Measurements from ENCODE around the gene PPP2R5A. TPM values are rescaled to one million over a fixed set of nuclear protein-coding genes. Genes with fewer than 3 reads are reported as not detected.

PPP2R5A gene
- total RNA-seq, 2 experiments from 2014 or later: 28.0 to 36.0 TPM

- ChIA-PET POLR2A (interaction anchor here (0.6 to 0.7 kb wide), 5 partner anchors 40 to 437 kb away, joined by 3 to 5 read pairs (median 4); no protein-coding TSS in a partner anchor), CTCF (ENCODE audit: unreplicated experiment) (no interaction called here)
- Histone ChIP-seq H3K9me2 (ENCODE audit: insufficient read depth, low read length) (no peaks in the 10 kb centered on the region), H3K27ac (ENCODE audit: low read depth, low read length, poor library complexity, severe bottlenecking) (no peak overlapping the region), H2AFZ (ENCODE audit: low read length) (no peak overlapping the region), H3K4me1 (ENCODE audit: insufficient read depth, low read length, poor library complexity, severe bottlenecking) (no peaks in the 10 kb centered on the region), H4K20me1 (ENCODE audit: insufficient read depth, low read length) (no peaks in the 10 kb centered on the region), H3K9me3 (ENCODE audit: low read length) (peaks cover 26% of the 10 kb centered on the region), H3K4me2 (ENCODE audit: low read length) (no peak overlapping the region), H3K79me2 (ENCODE audit: insufficient read depth, low read depth, low read length) (no peaks in the 10 kb centered on the region), H3K36me3 (ENCODE audit: insufficient read depth, low read length) (peaks cover 56% of the 10 kb centered on the region), H3K4me3 (ENCODE audit: low read depth, low read length, poor library complexity, severe bottlenecking) (no peak overlapping the region)
- intact Hi-C loops (cut with micrococcal nuclease; ENCODE audit: unreplicated experiment): no loop called here
- TF ChIP-seq EZH2phosphoT487 (IDR thresholded peaks at IDR 0.05; ENCODE audit: borderline replicate concordance, low read depth, low read length): no peak
- TF ChIP-seq CTCF (conservative IDR thresholded peaks at IDR 0.05; ENCODE audit: low read length): no peak
- peak; percentile 17 for DNase-seq (ENCODE audit: low spot score)
- no TSS peak for BruUV-seq (replicated peaks)
Measured at GRCh38 chr1:212396638-212397037, 111.4 kb downstream of the PPP2R5A start.

GRCh38 chr1:212397171-212397570, 112.0 kb downstream of the PPP2R5A start:
- Histone ChIP-seq H3K36me3 (ENCODE audit: insufficient read depth, low read length) (peaks cover 60% of the 10 kb centered on the region), H3K4me2 (ENCODE audit: low read length) (no peak overlapping the region), H3K4me1 (ENCODE audit: insufficient read depth, low read length, poor library complexity, severe bottlenecking) (no peaks in the 10 kb centered on the region), H3K9me2 (ENCODE audit: insufficient read depth, low read length) (no peaks in the 10 kb centered on the region), H3K4me3 (ENCODE audit: low read depth, low read length, poor library complexity, severe bottlenecking) (no peak overlapping the region), H4K20me1 (ENCODE audit: insufficient read depth, low read length) (no peaks in the 10 kb centered on the region), H3K79me2 (ENCODE audit: insufficient read depth, low read depth, low read length) (no peaks in the 10 kb centered on the region), H2AFZ (ENCODE audit: low read length) (no peak overlapping the region), H3K9me3 (ENCODE audit: low read length) (peaks cover 26% of the 10 kb centered on the region), H3K27ac (ENCODE audit: low read depth, low read length, poor library complexity, severe bottlenecking) (no peak overlapping the region)
- no TSS peak for BruUV-seq (replicated peaks)
- DNase-seq (ENCODE audit: low spot score): no peak
- ChIA-PET CTCF (ENCODE audit: unreplicated experiment) (no interaction called here), POLR2A (no interaction called here)
- no peak for TF ChIP-seq EZH2phosphoT487 (IDR thresholded peaks at IDR 0.05; ENCODE audit: borderline replicate concordance, low read depth, low read length)
- TF ChIP-seq CTCF (conservative IDR thresholded peaks at IDR 0.05; ENCODE audit: low read length): no peak
- intact Hi-C loops (cut with micrococcal nuclease; ENCODE audit: unreplicated experiment): no loop called here

- H2AFZ ChIP-seq (ENCODE audit: low read length): no peak overlapping the region
- H3K9me3 ChIP-seq (ENCODE audit: low read length): peaks cover 26% of the 10 kb centered on the region
- no peaks in the 10 kb centered on the region for H3K79me2 ChIP-seq (ENCODE audit: insufficient read depth, low read depth, low read length)
- H3K4me2 ChIP-seq (ENCODE audit: low read length): no peak overlapping the region
- no peak for DNase-seq (ENCODE audit: low spot score)
- H3K27ac ChIP-seq (ENCODE audit: low read depth, low read length, poor library complexity, severe bottlenecking): no peak overlapping the region
- peaks cover 88% of the 10 kb centered on the region for H3K36me3 ChIP-seq (ENCODE audit: insufficient read depth, low read length)
- H3K9me2 ChIP-seq (ENCODE audit: insufficient read depth, low read length): no peaks in the 10 kb centered on the region
- no peak overlapping the region for H3K4me3 ChIP-seq (ENCODE audit: low read depth, low read length, poor library complexity, severe bottlenecking)
- BruUV-seq (replicated peaks): no TSS peak
- POLR2A ChIA-PET: interaction anchor here (0.7 kb wide), 1 partner anchor 881 kb away, joined by 9 read pairs; no protein-coding TSS in a partner anchor
- CTCF ChIA-PET (ENCODE audit: unreplicated experiment): no interaction called here
- intact Hi-C loops (cut with micrococcal nuclease; ENCODE audit: unreplicated experiment): no loop called here
- no peaks in the 10 kb centered on the region for H3K4me1 ChIP-seq (ENCODE audit: insufficient read depth, low read length, poor library complexity, severe bottlenecking)
- no peaks in the 10 kb centered on the region for H4K20me1 ChIP-seq (ENCODE audit: insufficient read depth, low read length)
- TF ChIP-seq EZH2phosphoT487 (IDR thresholded peaks at IDR 0.05; ENCODE audit: borderline replicate concordance, low read depth, low read length): no peak
- no peak for TF ChIP-seq CTCF (conservative IDR thresholded peaks at IDR 0.05; ENCODE audit: low read length)
Measured at GRCh38 chr1:212401042-212401441, 115.8 kb downstream of the PPP2R5A start.
